GM19035 (cell line): ENCODE results near the gene TCOF1.

Source experiments
- ATAC-seq: cut with Tn5 transposase; IDR thresholded peaks from one replicate; pipeline ENCODE4 v1.9.1; 2021; ENCODE audit not compliant: unreplicated experiment

The TCOF1 gene

GRCh38 chr5:150350524-150351344 lies 6.8 kb upstream of the TCOF1 start:
- ATAC-seq, result peak; percentile 95

GRCh38 chr5:150352244-150353031 lies 5.1 kb upstream of the TCOF1 start:
- no peak for ATAC-seq

- ATAC-seq, result no peak
Observed at GRCh38 chr5:150353032-150353675, 4.3 kb upstream of the TCOF1 start.

- ATAC-seq, result no peak
Observed at GRCh38 chr5:150355791-150356190, 1.7 kb upstream of the TCOF1 start.

GRCh38 chr5:150356575-150357294 lies 762 bp upstream of the TCOF1 start:
- no peak for ATAC-seq

GRCh38 chr5:150358261-150359095 lies 981 bp downstream of the TCOF1 start:
- ATAC-seq, result no peak

GRCh38 chr5:150361301-150361700 lies 3.8 kb downstream of the TCOF1 start:
- ATAC-seq, result no peak

- no peak for ATAC-seq
Observed at GRCh38 chr5:150363185-150363584, 5.7 kb downstream of the TCOF1 start.

- ATAC-seq, result no peak
Observed at GRCh38 chr5:150364004-150364403, 6.5 kb downstream of the TCOF1 start.

GRCh38 chr5:150368526-150368925 lies 11.0 kb downstream of the TCOF1 start:
- ATAC-seq, result no peak

- ATAC-seq, result no peak
Observed at GRCh38 chr5:150372639-150373038, 15.1 kb downstream of the TCOF1 start.

GRCh38 chr5:150374651-150375050 lies 17.2 kb downstream of the TCOF1 start:
- ATAC-seq, result no peak

GRCh38 chr5:150376799-150377771 lies 19.6 kb downstream of the TCOF1 start:
- no peak for ATAC-seq

GRCh38 chr5:150377964-150378694 lies 20.6 kb downstream of the TCOF1 start:
- ATAC-seq, result no peak

- no peak for ATAC-seq
Observed at GRCh38 chr5:150384701-150385100, 27.2 kb downstream of the TCOF1 start.

GRCh38 chr5:150386024-150386855 lies 28.7 kb downstream of the TCOF1 start:
- ATAC-seq, result no peak

GRCh38 chr5:150389531-150390266 lies 32.2 kb downstream of the TCOF1 start:
- ATAC-seq, result no peak
